ENCODE measurements around the gene ACIN1. TPM values are rescaled to one million over a fixed set of nuclear protein-coding genes. Genes with fewer than 3 reads are reported as not detected.

ACIN1 gene
- total and polyA plus RNA-seq, 2 of the 13 experiments (the other 11 are each of a cell fraction or from before 2014, with no cell fraction given), result 165 to 183 TPM

DNA sequence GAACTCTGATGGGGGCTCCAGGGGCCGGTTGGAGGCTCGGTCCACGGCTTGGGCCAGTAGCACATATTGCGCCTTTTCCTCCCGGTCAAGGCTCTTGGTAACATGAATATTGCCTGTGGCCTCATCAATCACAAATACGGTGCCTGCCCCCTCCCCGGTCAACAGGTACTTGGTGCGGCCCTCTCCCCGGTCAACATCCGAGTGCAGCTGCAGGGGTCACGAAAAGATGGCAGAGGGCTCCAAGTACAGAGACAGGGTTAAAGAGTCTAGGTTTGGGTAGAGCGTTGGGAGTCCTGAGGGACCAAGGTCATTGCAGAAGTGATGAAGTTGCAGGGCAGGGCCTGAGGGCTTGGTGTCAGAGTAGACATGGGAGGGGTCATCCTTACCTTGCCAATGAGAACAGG is 39.8 kb downstream of the ACIN1 start (continued):
- TF ChIP-seq REPIN1 (CRISPR knock-in tag; IDR thresholded peaks at IDR 0.05; ENCODE audit: borderline replicate concordance, low read depth) (0 out of 2 replicates have a peak, but pooled peaks have one; percentile 18), SMAD1 (CRISPR knock-in tag; IDR thresholded peaks at IDR 0.05; ENCODE audit: borderline replicate concordance, low read depth) (0 out of 2 replicates have a peak, but pooled peaks have one; percentile 12), ZNF781 (CRISPR knock-in tag; IDR thresholded peaks at IDR 0.05; ENCODE audit: borderline replicate concordance, not compliant biosample characterization) (no peak), GATAD1 (CRISPR knock-in tag; IDR thresholded peaks at IDR 0.05) (no peak), ZFX (CRISPR knock-in tag; IDR thresholded peaks at IDR 0.05; ENCODE audit: low read depth) (peak; percentile 38; the same call in 1 of the 2 replicates), ZNF296 (CRISPR knock-in tag; conservative IDR thresholded peaks at IDR 0.05) (no peak), ZNF225 (CRISPR knock-in tag; IDR thresholded peaks at IDR 0.05) (peak; percentile 29; the same call in 1 of the 2 replicates), ATF7-NPFF (CRISPR knock-in tag; IDR thresholded peaks at IDR 0.05; ENCODE audit: low read depth) (0 out of 2 replicates have a peak, but pooled peaks have one; percentile 45), SUZ12 (IDR thresholded peaks at IDR 0.05; ENCODE audit: low read depth, low read length) (no peak), ZBTB42 (CRISPR knock-in tag; IDR thresholded peaks at IDR 0.05) (no peak), SMAD3 (CRISPR knock-in tag; IDR thresholded peaks at IDR 0.05) (no peak), GFI1 (CRISPR knock-in tag; IDR thresholded peaks at IDR 0.05; ENCODE audit: borderline replicate concordance) (no peak), NCOR1 (IDR thresholded peaks at IDR 0.05; ENCODE audit: borderline replicate concordance, low read length) (no peak)
- TF ChIP-seq, protein P1, sequence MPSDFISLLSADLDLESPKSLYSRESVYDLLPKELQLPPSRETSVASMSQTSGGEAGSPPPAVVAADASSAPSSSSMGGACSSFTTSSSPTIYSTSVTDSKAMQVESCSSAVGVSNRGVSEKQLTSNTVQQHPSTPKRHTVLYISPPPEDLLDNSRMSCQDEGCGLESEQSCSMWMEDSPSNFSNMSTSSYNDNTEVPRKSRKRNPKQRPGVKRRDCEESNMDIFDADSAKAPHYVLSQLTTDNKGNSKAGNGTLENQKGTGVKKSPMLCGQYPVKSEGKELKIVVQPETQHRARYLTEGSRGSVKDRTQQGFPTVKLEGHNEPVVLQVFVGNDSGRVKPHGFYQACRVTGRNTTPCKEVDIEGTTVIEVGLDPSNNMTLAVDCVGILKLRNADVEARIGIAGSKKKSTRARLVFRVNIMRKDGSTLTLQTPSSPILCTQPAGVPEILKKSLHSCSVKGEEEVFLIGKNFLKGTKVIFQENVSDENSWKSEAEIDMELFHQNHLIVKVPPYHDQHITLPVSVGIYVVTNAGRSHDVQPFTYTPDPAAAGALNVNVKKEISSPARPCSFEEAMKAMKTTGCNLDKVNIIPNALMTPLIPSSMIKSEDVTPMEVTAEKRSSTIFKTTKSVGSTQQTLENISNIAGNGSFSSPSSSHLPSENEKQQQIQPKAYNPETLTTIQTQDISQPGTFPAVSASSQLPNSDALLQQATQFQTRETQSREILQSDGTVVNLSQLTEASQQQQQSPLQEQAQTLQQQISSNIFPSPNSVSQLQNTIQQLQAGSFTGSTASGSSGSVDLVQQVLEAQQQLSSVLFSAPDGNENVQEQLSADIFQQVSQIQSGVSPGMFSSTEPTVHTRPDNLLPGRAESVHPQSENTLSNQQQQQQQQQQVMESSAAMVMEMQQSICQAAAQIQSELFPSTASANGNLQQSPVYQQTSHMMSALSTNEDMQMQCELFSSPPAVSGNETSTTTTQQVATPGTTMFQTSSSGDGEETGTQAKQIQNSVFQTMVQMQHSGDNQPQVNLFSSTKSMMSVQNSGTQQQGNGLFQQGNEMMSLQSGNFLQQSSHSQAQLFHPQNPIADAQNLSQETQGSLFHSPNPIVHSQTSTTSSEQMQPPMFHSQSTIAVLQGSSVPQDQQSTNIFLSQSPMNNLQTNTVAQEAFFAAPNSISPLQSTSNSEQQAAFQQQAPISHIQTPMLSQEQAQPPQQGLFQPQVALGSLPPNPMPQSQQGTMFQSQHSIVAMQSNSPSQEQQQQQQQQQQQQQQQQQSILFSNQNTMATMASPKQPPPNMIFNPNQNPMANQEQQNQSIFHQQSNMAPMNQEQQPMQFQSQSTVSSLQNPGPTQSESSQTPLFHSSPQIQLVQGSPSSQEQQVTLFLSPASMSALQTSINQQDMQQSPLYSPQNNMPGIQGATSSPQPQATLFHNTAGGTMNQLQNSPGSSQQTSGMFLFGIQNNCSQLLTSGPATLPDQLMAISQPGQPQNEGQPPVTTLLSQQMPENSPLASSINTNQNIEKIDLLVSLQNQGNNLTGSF (CRISPR knock-in tag; IDR thresholded peaks at IDR 0.05), result no peak
- TF ChIP-seq, protein P2, sequence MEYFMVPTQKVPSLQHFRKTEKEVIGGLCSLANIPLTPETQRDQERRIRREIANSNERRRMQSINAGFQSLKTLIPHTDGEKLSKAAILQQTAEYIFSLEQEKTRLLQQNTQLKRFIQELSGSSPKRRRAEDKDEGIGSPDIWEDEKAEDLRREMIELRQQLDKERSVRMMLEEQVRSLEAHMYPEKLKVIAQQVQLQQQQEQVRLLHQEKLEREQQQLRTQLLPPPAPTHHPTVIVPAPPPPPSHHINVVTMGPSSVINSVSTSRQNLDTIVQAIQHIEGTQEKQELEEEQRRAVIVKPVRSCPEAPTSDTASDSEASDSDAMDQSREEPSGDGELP (IDR thresholded peaks at IDR 0.05; ENCODE audit: borderline replicate concordance, low read depth), result no peak
- TF ChIP-seq, protein P3, sequence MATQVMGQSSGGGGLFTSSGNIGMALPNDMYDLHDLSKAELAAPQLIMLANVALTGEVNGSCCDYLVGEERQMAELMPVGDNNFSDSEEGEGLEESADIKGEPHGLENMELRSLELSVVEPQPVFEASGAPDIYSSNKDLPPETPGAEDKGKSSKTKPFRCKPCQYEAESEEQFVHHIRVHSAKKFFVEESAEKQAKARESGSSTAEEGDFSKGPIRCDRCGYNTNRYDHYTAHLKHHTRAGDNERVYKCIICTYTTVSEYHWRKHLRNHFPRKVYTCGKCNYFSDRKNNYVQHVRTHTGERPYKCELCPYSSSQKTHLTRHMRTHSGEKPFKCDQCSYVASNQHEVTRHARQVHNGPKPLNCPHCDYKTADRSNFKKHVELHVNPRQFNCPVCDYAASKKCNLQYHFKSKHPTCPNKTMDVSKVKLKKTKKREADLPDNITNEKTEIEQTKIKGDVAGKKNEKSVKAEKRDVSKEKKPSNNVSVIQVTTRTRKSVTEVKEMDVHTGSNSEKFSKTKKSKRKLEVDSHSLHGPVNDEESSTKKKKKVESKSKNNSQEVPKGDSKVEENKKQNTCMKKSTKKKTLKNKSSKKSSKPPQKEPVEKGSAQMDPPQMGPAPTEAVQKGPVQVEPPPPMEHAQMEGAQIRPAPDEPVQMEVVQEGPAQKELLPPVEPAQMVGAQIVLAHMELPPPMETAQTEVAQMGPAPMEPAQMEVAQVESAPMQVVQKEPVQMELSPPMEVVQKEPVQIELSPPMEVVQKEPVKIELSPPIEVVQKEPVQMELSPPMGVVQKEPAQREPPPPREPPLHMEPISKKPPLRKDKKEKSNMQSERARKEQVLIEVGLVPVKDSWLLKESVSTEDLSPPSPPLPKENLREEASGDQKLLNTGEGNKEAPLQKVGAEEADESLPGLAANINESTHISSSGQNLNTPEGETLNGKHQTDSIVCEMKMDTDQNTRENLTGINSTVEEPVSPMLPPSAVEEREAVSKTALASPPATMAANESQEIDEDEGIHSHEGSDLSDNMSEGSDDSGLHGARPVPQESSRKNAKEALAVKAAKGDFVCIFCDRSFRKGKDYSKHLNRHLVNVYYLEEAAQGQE (IDR thresholded peaks at IDR 0.05; ENCODE audit: borderline replicate concordance in 1 of 2, low read depth in 1 of 2, low read length in 2 of 2), result no peak

Data from HepG2 (cell line).